Fibroblast of lung (primary cell): ENCODE data around the gene TP53BP2.

Source experiments
- EZH2 ChIP-seq: IDR thresholded peaks from 2 replicates; pipeline ENCODE4 v1.5.1; 2012; ENCODE audit warnings: low read length, control low read depth, mild to moderate bottlenecking; ENCODE audit errors: missing control alignments
- TF ChIP-seq, protein P1 (sequence below), 2 donors: IDR thresholded peaks in 1 of 2; conservative IDR thresholded peaks in 1 of 2; 1 replicate in 1 of 2; 2 replicates in 1 of 2; pipeline ENCODE4 v1.5.1; 2011 to 2012; ENCODE audit warnings: low read length in 2 of 2, control low read depth in 1 of 2, inconsistent platforms in 1 of 2, low read depth in 1 of 2, mild to moderate bottlenecking in 1 of 2

- TF ChIP-seq, protein P1, sequence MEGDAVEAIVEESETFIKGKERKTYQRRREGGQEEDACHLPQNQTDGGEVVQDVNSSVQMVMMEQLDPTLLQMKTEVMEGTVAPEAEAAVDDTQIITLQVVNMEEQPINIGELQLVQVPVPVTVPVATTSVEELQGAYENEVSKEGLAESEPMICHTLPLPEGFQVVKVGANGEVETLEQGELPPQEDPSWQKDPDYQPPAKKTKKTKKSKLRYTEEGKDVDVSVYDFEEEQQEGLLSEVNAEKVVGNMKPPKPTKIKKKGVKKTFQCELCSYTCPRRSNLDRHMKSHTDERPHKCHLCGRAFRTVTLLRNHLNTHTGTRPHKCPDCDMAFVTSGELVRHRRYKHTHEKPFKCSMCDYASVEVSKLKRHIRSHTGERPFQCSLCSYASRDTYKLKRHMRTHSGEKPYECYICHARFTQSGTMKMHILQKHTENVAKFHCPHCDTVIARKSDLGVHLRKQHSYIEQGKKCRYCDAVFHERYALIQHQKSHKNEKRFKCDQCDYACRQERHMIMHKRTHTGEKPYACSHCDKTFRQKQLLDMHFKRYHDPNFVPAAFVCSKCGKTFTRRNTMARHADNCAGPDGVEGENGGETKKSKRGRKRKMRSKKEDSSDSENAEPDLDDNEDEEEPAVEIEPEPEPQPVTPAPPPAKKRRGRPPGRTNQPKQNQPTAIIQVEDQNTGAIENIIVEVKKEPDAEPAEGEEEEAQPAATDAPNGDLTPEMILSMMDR (conservative IDR thresholded peaks at IDR 0.05 in 1 of 2, IDR thresholded peaks at IDR 0.05 in 1 of 2; ENCODE audit: low read depth in 1 of 2, low read length in 2 of 2): no peak
- no peak for TF ChIP-seq EZH2
These were observed 30.5 kb downstream of the TP53BP2 start for GRCh38 chr1:223815020-223815853.
